HG03558 (cell line): ENCODE measurements around the gene NBPF14.
"Not testable (repeated sequence)": the region's sequence is repeated elsewhere in the genome, so short reads cannot be mapped to it uniquely, and the experiment has no call there.

Experiments
- ATAC-seq: cut with Tn5 transposase; IDR thresholded peaks from one replicate; pipeline ENCODE4 v1.9.1; 2021; ENCODE audit warnings: moderate number of reproducible peaks; ENCODE audit not compliant: unreplicated experiment; ENCODE audit errors: extremely low read depth

NBPF14 gene

DNA sequence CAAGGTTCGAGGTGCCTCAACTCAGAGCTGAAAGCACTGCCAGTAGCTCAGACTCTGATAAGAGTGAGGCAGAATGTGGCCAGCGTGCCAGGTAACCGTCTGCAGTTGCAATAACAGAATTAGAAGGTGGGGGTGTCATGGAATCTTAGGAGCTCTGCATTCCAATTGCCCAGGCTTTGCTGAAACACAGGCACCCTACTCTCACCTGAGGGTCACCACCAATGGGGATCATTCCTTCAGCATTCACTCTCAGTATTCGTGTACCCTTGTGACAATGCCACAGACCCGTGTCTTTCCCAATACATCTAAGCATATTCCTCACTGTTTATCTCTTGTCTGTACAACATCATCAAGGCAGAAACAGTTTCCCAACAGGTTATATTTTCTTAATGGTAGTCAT, at the start of gene NBPF14:
TSS of gene NBPF14 (minus strand) at position 101 of the 400 bp plus-strand sequence. CDS start 294 bp downstream, outside the sequence.
- not testable (repeated sequence) for ATAC-seq

GRCh38 chr1:148625451-148625850, 29.6 kb upstream of the NBPF14 start:
- not testable (repeated sequence) for ATAC-seq

DNA sequence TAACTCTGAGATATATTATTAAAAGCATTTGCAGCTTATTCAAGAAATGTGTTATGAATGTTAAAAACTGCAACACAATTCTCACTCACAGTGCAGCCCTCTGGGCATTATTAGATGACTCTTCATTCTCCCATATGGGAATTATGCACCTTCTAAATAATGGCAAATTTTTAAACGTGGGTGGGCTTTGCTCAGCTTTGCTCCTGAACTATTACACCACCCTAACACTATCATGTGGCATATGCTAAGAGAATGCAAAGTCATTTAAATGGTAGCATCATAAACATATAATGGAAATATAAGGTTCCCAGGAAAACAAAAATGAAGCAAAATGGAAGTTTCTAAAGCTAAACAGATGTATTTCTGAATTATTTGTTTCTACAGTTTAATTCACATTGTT, 22.4 kb upstream of the NBPF14 start:
- not testable (repeated sequence) for ATAC-seq

DNA sequence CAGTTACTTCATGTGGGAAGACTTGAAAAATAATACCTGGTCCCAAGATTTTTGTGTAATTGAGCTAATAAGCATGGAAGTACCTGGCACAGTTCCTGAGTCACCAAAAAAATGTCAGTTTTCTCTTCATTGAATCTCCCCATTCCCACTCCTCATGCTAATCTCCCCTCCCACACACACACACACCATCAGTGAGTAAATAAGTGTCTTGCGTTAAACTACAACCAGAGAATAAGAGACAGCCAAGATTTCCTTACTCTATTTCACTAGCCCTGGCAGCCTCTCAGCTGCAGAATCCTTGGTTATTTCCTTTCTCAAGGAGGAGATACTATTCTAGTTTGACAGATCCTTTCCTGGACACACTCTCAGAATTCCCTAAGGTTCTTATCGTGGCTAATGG, 9.5 kb upstream of the NBPF14 start:
- not testable (repeated sequence) for ATAC-seq

DNA sequence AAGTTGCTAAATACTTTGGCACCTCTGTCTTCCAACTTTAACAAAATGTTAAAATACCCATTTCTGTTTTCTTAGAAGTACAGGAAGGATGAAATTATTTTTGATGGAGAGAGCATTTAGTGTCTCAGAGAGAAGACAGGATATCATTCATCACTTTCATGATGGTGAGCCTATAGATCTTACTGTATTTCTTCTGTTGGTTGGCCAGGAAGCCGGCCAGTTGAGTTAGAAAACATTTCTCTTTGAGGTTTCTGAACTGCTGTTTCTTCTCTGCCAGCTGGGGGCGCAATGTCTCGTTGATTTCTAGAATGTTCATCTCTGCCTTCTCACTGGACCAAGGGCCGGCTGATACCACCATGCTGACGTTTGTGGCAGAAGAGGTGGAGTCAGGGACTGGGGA, 451 bp downstream of the NBPF14 start:
- not testable (repeated sequence) for ATAC-seq

GRCh38 chr1:148591098-148591497, 4.7 kb downstream of the NBPF14 start:
- ATAC-seq = not testable (repeated sequence)

GRCh38 chr1:148532158-148532557, 63.7 kb downstream of the NBPF14 start:
- ATAC-seq = not testable (repeated sequence)

- ATAC-seq = not testable (repeated sequence)
These were observed 66.7 kb downstream of the NBPF14 start for GRCh38 chr1:148529101-148529567.

DNA sequence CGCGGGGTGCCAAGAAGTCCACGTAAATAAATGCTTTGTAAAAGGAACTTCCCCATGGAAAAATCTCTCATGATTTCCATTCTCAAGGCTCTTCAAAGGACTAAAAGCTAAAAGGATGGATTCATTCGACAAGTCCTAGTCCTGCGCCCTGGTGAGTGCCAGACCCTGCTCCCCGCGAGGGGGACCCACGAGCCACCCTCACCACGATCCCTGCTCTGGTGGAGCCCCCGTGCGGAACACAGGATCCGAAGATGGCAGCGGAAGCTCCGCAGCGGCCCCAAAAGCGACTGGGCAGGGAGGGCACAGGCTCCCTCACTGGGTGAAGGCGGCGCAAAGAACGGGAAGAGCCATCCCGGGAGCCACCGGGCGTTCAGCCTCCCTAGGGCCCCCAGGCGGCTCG, 67.2 kb downstream of the NBPF14 start:
- ATAC-seq = not testable (repeated sequence)

GRCh38 chr1:148526587-148526986, 69.2 kb downstream of the NBPF14 start:
- not testable (repeated sequence) for ATAC-seq

DNA sequence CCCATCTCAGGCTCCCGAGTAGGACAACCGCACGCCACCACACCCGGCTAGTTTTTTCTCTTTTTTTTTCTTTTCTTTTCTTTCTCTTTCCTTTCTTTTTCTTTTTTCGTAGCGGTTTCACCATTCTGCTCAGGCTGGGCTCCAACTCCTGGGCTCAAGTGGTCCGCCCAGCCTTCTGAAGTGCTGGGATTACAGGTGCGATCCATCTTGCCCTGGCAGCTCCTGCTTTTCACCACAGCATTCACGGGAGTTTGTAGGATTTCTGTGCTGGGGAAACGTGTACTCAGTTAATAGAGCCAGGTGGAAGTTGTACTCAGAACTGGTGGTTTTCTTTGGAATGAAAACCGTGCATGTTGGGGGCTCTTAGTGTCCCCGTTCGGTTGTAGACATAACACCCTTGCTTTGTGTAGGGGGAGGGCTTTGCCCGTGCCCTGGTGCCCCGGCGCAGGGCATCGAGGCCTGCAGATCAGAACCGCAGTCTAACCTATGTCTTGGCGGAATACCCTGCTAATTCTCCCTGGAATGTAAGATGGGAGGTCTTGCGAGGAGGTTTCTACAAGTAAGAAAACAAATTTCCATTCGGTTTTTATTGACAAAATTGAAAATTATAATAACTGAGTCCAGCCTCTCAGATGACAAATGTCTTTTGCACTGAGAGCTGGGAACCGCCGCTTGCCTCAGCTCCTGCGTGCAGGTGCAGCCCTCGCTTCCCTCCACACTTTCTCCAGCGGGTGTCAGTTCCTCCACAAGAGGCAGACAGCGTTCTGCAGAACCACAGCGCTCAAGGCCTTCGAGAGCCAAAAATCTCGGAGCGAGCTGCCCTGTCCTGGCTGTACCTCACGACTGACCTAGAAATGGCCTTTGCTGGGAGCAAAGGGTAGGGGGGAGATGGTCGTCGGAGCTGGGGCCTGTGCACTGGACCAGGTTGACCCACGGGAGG, 72.3 kb downstream of the NBPF14 start:
- ATAC-seq = not testable (repeated sequence)

DNA sequence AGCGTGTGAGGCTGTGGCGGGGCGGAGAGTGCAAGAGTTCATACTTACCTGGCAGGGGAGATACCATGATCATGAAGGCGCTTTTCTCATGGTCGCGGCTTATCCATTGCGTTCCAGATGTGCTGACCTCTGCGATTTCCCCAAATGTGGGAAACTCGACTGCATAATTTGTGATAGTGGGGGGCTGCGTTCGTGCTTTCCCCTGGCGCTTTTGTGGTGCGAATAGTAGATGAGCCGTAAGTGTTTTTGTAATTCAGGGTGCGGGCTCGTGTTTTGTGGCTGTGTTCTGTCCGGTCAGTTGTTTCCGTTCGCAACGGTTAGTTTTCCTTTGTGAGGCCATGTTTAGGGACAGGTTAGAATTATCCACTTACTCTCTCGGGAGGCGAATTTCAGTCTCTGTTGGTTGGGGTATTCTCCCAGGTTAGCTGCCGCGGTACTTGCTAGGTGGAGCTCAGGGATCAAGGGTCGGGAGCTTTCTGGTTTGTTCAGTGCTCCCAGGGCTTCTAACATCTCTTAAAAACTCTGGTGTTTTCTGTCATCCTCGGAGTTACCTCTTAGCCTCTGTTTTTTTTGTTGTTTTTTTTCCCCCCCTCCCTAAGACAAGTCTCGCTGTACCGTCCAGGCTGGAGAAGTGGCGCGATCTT, 73.1 kb downstream of the NBPF14 start:
- ATAC-seq = peak; percentile 71

GRCh38 chr1:148522072-148522471, 73.7 kb downstream of the NBPF14 start:
- ATAC-seq = not testable (repeated sequence)

DNA sequence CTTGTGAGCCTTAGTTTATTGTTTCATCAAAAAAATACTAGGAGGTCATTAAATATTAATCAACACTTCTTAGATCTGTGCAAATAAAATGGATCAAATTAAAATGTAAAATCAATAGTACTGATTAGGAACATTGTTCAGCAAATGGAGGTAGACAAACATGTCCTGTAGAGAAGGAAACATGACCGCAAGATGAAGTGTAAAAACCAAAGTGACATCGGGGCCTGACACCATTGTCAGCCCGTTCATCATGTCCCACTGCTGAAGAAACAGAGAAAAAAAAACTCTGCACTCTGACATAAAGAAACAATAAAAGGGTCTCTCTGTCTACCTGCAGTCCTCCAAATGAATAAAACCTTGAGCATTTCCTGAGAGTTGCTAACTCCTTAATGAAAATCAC, 81.5 kb downstream of the NBPF14 start:
- ATAC-seq = not testable (repeated sequence)

DNA sequence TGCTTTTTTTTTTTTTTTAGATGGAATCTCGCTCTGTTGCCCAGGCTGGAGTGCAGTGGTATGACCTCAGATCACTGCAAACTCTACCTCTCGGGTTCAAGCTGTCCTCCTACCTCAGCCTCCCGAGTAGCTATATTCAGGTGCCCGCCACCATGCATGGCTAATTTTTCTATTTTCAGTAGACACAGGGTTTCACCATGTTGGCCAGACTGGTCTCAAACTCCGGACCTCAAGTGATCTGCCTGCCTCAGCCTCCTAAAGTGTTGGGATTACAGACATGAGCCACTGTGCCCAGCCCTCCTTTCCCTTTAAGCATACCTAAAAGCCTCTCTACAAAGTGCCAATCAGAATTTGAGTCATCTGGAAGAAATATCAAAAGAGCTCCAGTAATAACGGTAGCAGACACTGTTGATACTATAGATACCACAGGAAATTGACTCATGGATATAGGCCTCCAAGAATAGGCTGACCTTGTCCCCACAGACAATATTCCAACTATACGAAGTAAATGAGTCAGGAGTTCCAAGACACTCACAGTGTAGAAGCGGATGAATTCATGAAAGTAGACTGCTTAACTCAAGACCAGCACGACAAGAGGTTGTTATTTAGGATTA, 83.1 kb downstream of the NBPF14 start:
- ATAC-seq = not testable (repeated sequence)

DNA sequence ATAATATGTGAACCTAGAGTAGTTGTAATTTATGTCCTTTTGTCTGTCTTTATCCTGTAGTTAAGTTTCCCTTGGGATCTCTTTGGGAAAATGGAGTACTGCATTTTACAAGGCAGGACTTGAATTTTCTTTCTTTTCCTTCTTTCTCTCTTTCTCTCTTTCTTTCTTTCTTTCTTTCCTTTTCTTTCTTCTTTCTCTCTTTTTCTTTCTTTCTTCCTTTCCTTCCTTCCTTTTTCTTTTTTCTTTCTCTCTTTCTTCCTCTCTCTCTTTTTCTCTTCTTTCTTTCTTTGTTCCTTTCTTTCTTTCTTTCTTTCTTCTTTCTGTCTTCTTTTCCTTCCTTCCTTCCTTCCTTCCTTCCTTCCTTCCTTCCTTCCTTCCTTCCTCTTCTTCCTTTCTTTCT, 101.9 kb downstream of the NBPF14 start:
- ATAC-seq = not testable (repeated sequence)

DNA sequence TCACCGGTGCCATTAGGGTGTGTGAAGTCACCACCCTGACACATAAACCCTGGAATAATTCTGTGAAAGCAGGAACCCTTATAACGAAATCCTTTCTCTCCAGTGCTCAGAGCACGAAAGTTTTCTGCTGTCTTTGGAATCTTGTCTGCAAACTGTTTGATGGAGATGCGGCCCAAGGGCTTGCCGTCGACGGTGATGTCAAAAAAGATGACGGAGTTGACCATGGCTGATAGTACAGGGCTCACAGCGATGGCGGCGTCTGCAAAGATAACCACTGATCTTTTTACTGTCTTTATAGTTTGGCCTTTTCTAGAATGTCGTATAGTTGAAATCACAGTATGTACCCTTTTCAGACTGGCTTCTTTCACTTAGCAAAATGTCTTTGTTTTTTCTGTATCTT, 112.8 kb downstream of the NBPF14 start, which contains the start of gene PPIAL4G:
TSS of gene PPIAL4G (minus strand) at position 274 of the 400 bp plus-strand sequence. CDS start at position 224, 50 bp downstream.
- not testable (repeated sequence) for ATAC-seq
